Small intestine (tissue), 16 donors: ENCODE measurements around the gene TMEM266. TPM values are rescaled to one million over a fixed set of nuclear protein-coding genes. Genes with fewer than 3 reads are reported as not detected.
A peak's percentile ranks its signal among the peaks of the same experiment; 100 is the strongest.
"Not testable (repeated sequence)": the region's sequence is repeated elsewhere in the genome, so short reads cannot be mapped to it uniquely, and the experiment has no call there.

ENCODE experiments used
- DNase-seq, 2 donors: peaks; one replicate each; pipeline versions ENCODE4 v3.0.0 to v3.0.0-alpha.2; 2013
- FAIRE-seq: peaks from 2 replicates; lab custom pipeline; 2012; peaks lifted over from hg19 to GRCh38; lab: Jason Lieb, UNC
- H3K27ac ChIP-seq, 3 donors: one replicate each; pipeline ENCODE4 v1.5.1; 2013; ENCODE audit warnings: low read length in 2 of 3, mild to moderate bottlenecking in 2 of 3, control low read depth in 1 of 3, inconsistent platforms in 1 of 3, low read depth in 1 of 3, moderate library complexity in 1 of 3
- H3K27me3 ChIP-seq, 3 donors: one replicate each; pipeline ENCODE4 v1.6.1; 2013; ENCODE audit warnings: low read length in 3 of 3, inconsistent platforms in 1 of 3; ENCODE audit not compliant: control insufficient read depth in 3 of 3, insufficient read depth in 3 of 3
- H3K36me3 ChIP-seq, 3 donors: one replicate each; pipeline ENCODE4 v1.6.1; 2013; ENCODE audit warnings: low read length in 3 of 3, inconsistent platforms in 1 of 3, low read depth in 1 of 3, mild to moderate bottlenecking in 1 of 3, moderate library complexity in 1 of 3; ENCODE audit not compliant: control insufficient read depth in 3 of 3, insufficient read depth in 2 of 3
- H3K4me1 ChIP-seq, 3 donors: one replicate each; pipeline ENCODE4 v1.6.1; 2013; ENCODE audit warnings: low read length in 2 of 3, inconsistent platforms in 1 of 3, low read depth in 1 of 3, mild to moderate bottlenecking in 1 of 3, moderate library complexity in 1 of 3; ENCODE audit not compliant: control insufficient read depth in 3 of 3, insufficient read depth in 2 of 3
- H3K4me3 ChIP-seq, 3 donors: one replicate each; pipeline ENCODE4 v1.5.1; 2013; ENCODE audit warnings: low read length in 3 of 3, control low read depth in 1 of 3, inconsistent platforms in 1 of 3, low read depth in 1 of 3, mild to moderate bottlenecking in 1 of 3, moderate library complexity in 1 of 3
- H3K9me3 ChIP-seq, 2 donors: one replicate each; pipeline ENCODE4 v1.6.1; 2013; ENCODE audit warnings: low read depth in 1 of 2, low read length in 1 of 2; ENCODE audit not compliant: control insufficient read depth in 2 of 2, insufficient read depth in 1 of 2
- WGBS, 3 donors: extraction: QIAGEN DNeasy Blood & Tissue Kit; methylation state at CpG; one replicate each; pipeline ENCODE4 v1.1.7; 2013; 5-methylcytosine and 5-hydroxymethylcytosine counted together
- long read RNA-seq, 10 donors: transcript quantifications; one replicate each; lab custom pipeline, GENCODE V29; 2026
- polyA plus RNA-seq, 4 donors: library from polyadenylated mRNA; stranded (reverse) in 3 of 4; unstranded in 1 of 4; fragments of 200-250 nt in 3 of 4; fragments of 120-200 nt in 1 of 4; gene quantifications; one replicate each; pipeline versions ENCODE4 v1.2.1 to v1.2.3, GENCODE V29; 2013
- donor health status: healthy with polysubstance abuse.
- donor health status: control.
- donor health status: control.
- donor health status: Bipolar disorder and iron deficiency.
- donor health status: healthy.

The TMEM266 gene
- polyA plus RNA-seq, result 1 to 10 TPM in 1 of 4 donors, under 1 TPM in 1, not detected in 2; 0.88 to 1.1 TPM
- long read RNA-seq, donor 1, result 0 reads
- long read RNA-seq, donor 2, result 0 reads
- long read RNA-seq, donor 3, partial matches to known transcripts, result 135 of 193 reads
- long read RNA-seq, donor 3, other reads (novel, unspliced or antisense), result 57 of 193 reads
- long read RNA-seq, donor 4, result 0 reads
- long read RNA-seq, donor 5, result 0 reads
- long read RNA-seq, donor 6, result 0 reads
- long read RNA-seq, donor 7, result 0 reads
- long read RNA-seq, donor 8, result 0 reads
- long read RNA-seq, donor 9, result 0 reads
- long read RNA-seq, donor 10, partial matches to known transcripts, result 108 of 223 reads
- long read RNA-seq, donor 10, other reads (novel, unspliced or antisense), result 115 of 223 reads

DNA sequence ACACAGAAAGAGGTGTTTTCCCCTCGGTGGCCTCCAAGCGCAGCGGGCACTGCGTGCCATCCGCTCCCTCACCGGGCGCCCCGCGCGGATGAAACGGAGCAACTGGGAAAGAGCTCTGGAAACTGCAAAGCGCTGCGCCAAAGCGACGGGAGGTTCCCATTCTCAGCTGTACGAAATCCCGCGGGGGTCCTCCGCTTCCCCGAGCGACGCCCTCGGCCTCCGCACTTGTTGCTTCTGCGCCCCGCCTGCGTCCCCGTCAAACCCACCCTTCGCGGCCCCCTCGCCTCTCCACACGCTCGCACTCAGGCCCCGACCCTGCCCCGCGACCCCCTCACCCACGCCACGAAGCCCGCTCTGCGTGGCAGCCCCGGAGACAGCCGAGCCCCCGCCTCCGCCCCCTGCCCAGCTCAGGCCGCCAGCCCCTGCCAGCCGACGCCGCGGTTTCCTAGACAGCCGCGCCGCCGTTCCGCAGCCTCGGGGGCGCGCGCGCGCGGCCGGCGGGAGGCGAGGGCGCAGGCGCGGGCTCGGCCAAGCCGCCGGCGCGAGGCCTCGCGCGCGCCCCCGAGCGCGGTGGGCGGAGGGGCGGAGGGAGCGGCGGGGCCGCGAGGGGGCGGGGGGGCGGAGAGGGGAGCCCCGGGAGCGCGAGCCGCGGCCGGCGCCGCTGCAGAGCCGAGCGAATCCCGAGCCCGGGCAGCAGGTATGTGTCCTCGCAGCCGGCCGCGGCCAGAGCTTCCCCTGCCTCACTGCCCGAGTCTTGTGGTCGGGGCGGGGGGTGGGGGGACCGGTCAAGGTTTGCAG, at the start of gene TMEM266:
TSS of gene TMEM266 (plus strand) at position 666 of the 798 bp plus-strand sequence. CDS start 74,279 bp downstream, outside the sequence.
- DNase-seq, result peak; percentile 8 to 61
- Histone ChIP-seq H3K27ac (no peak within 1 kb of the TSS), H3K9me3 (no peaks in the 10 kb centered on the region), H3K4me1 (peaks cover 0 to 8% (median 8%) of the 10 kb centered on the region in 3 donors), H3K4me3 (peak within 1 kb of the TSS; percentile 21 to 68 (median 52)), H3K27me3 (peaks cover 4 to 47% (median 9%) of the 10 kb centered on the region in 3 donors), H3K36me3 (no peaks in the 10 kb centered on the region)
- 1% methylated on average over 60 to 107 of the region's 107 CpGs for WGBS, 3 donors
- FAIRE-seq, result no peak

DNA sequence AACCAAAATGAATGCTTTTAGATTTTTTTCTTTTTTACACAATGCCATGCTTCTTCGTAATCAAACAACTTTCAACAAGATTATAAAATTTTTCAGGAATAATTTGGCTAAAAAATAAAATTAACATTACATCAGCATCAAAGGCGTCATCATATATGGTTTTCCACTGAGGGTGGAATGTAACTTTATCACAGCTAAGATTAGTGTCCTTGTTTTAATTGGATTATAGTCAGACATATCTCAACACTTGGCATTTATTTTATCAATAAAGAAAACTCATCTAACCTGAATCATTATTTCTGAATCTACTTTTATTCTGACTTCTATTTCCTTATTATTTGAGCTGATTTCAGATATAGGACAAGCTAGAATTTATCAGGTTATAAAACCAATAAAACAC, 49.2 kb upstream of the TMEM266 start:
- no peak overlapping the region for H3K4me3 ChIP-seq
- 52 to 72% (median 53%) methylated on average over 2 of the region's 2 CpGs for WGBS, 3 donors

DNA sequence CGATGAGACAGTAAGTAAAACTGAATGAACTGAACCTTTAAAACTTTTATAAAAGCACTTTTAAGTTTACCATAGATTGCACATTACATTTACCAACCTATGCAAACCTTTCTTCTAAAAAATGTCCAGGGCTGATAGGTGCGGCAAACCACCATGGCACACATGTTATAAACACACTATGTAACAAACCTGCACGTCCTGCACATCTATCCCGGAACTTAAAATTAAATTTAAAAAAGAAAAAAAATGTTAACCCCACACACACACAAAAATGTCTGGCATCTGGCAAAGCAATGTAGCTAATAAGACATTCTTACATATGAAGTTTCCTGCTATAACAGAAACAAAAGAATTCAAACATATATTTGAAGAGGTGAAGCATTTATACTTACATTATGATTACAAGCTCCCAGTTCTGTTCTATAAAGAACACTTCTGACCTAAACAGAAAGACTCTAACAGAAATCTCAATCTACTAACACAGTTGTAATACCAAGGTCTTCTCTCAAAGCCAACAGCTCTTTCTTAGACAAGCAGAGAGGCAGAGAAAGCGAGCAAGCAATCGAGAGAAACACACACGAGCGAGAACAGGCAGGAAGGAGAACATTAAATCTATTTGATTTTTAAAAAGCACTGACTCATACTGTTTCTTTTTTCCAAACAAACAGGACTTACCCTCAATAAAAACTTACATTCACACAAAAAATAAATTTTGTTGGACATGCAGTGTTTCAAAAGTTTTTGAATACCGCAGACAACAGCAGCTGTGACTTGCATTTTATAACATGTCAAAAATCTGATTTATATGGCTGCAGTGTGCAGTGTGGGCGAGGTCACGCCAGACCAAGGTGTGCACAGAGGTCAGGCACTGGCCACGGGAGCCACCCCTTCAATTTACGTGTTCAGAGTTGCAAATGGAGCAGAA, 47.9 kb upstream of the TMEM266 start, which contains the start of gene NRG4:
TSS of gene NRG4 (minus strand) at position 798 of the 925 bp plus-strand sequence. CDS start 1,194 bp downstream, outside the sequence.
- WGBS, 3 donors, result 24 to 28% (median 26%) methylated on average over 13 of the region's 13 CpGs
- no peaks in the 10 kb centered on the region for H3K36me3 ChIP-seq
- peak; percentile 1 to 5 for DNase-seq
- H3K27ac ChIP-seq, result no peak within 1 kb of the TSS
- no peak for FAIRE-seq
- no peak within 1 kb of the TSS for H3K4me3 ChIP-seq
- H3K9me3 ChIP-seq, result no peaks in the 10 kb centered on the region
- no peaks in the 10 kb centered on the region for H3K4me1 ChIP-seq
- no peaks in the 10 kb centered on the region for H3K27me3 ChIP-seq

More for the DNA sequence above, 49.2 kb upstream of the TMEM266 start:
- Histone ChIP-seq H3K9me3 (no peaks in the 10 kb centered on the region), H3K36me3 (no peaks in the 10 kb centered on the region), H3K4me1 (no peaks in the 10 kb centered on the region), H3K27ac (no peak overlapping the region), H3K27me3 (no peaks in the 10 kb centered on the region)
- no peak for FAIRE-seq
- no peak for DNase-seq

- H3K27ac ChIP-seq, DNase-seq, H3K9me3 ChIP-seq, FAIRE-seq, H3K27me3 ChIP-seq, H3K4me3 ChIP-seq, H3K4me1 ChIP-seq, H3K36me3 ChIP-seq: not testable (repeated sequence)
- WGBS, 3 donors, result 92 to 95% (median 92%) methylated on average over 4 of the region's 4 CpGs
Measured at GRCh38 chr15:76013470-76013869, 46.3 kb upstream of the TMEM266 start.

- DNase-seq, result no peak
- Histone ChIP-seq H3K36me3 (no peaks in the 10 kb centered on the region), H3K9me3 (peaks cover 0 to 9% of the 10 kb centered on the region in 2 donors), H3K4me3 (no peak overlapping the region), H3K4me1 (no peaks in the 10 kb centered on the region), H3K27me3 (peaks cover 0 to 2% (median 0%) of the 10 kb centered on the region in 3 donors), H3K27ac (no peak overlapping the region)
- 84 to 92% (median 90%) methylated on average over 4 of the region's 4 CpGs for WGBS, 3 donors
- no peak for FAIRE-seq
Measured at GRCh38 chr15:76024021-76024768, 35.6 kb upstream of the TMEM266 start.

GRCh38 chr15:76032046-76032445, 27.7 kb upstream of the TMEM266 start:
- DNase-seq (no peak), FAIRE-seq (no peak)
- H3K4me1 ChIP-seq, result no peaks in the 10 kb centered on the region
- no peaks in the 10 kb centered on the region for H3K9me3 ChIP-seq
- no peaks in the 10 kb centered on the region for H3K36me3 ChIP-seq
- H3K27ac ChIP-seq, result no peak overlapping the region
- no peak overlapping the region for H3K4me3 ChIP-seq
- 73 to 91% (median 83%) methylated on average over 1 of the region's 1 CpG for WGBS, 3 donors
- H3K27me3 ChIP-seq, result no peaks in the 10 kb centered on the region

DNA sequence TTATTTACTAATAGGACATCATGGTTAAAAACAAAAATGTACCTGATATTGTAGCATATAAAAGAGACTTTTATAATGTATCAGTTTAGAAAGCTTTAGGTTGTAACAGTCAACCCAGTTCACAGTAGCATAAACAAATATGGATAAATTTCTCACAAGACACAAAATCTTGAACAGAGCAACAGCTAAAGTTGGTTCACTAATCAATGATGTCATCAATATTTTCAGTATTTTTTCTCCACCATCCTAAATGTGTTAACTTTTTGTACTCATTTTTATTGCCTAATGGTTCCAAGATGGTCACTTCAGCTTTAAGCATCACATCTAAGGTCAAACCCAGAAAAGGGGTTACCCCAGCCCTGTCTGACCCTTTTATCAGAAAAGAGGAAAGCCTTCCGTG, 26.3 kb upstream of the TMEM266 start:
- no peaks in the 10 kb centered on the region for H3K27me3 ChIP-seq
- no peak overlapping the region for H3K4me3 ChIP-seq
- FAIRE-seq (no peak), DNase-seq (no peak)
- 97 to 100% (median 97%) methylated on average over 1 of the region's 1 CpG for WGBS, 3 donors
- no peak overlapping the region for H3K27ac ChIP-seq
- H3K4me1 ChIP-seq, result no peaks in the 10 kb centered on the region
- no peaks in the 10 kb centered on the region for H3K9me3 ChIP-seq
- H3K36me3 ChIP-seq, result no peaks in the 10 kb centered on the region
